ENCODE data around the gene MGAT4A. TPM values are rescaled to one million over a fixed set of nuclear protein-coding genes. Genes with fewer than 3 reads are reported as not detected.

MGAT4A gene
- polyA plus RNA-seq, 2 of the 4 experiments (the other 2 are of a cell fraction), result 0.61 to 2.6 TPM

GRCh38 chr2:98658816-98659490, 72.0 kb downstream of the MGAT4A start:
- Histone ChIP-seq H3K4me3 (no peak overlapping the region), H3K4me1 (no peaks in the 10 kb centered on the region), H3K9me3 (0 out of 3 replicates have a peak, but pooled peaks cover 4% of the 10 kb centered on the region), H3K4me2 (no peak overlapping the region), H3K27ac (no peak overlapping the region)
- WGBS (ENCODE audit: missing lambda C conversion rate), result 72% methylated on average over 4 of the region's 4 CpGs
- ChIA-PET POLR2A (no interaction called here), CTCF (interaction anchor here (0.7 to 2.5 kb wide), 3 partner anchors 10 to 408 kb away, joined by 3 to 9 read pairs (median 7); no protein-coding TSS in a partner anchor)
- FAIRE-seq (no peak), DNase-seq (ENCODE audit: low read depth in 1 of 2, low spot score in 1 of 2) (no peak), ATAC-seq (no peak)
- TF ChIP-seq ZC3H11A (IDR thresholded peaks at IDR 0.05) (no peak), RAD21 (conservative IDR thresholded peaks at IDR 0.05 in 1 of 2, IDR thresholded peaks at IDR 0.05 in 1 of 2) (no peak), HEYL (CRISPR knock-in tag; IDR thresholded peaks at IDR 0.05) (no peak), NPAS2 (CRISPR knock-in tag; IDR thresholded peaks at IDR 0.05; ENCODE audit: borderline replicate concordance) (no peak), HOXB5 (CRISPR knock-in tag; IDR thresholded peaks at IDR 0.05) (no peak), PHF8 (IDR thresholded peaks at IDR 0.05; ENCODE audit: borderline replicate concordance, low read depth) (no peak), HOXB13 (CRISPR knock-in tag; IDR thresholded peaks at IDR 0.05; ENCODE audit: low read depth) (no peak), FOSL2 (IDR thresholded peaks at IDR 0.05) (no peak), FOSL2 (CRISPR knock-in tag; IDR thresholded peaks at IDR 0.05) (no peak), EHF (CRISPR knock-in tag; IDR thresholded peaks at IDR 0.05) (no peak), ZSCAN20 (CRISPR knock-in tag; IDR thresholded peaks at IDR 0.05) (no peak), E2F6 (IDR thresholded peaks at IDR 0.05; ENCODE audit: borderline replicate concordance, low read depth) (no peak), REST (IDR thresholded peaks at IDR 0.05) (no peak), HMGXB4 (CRISPR knock-in tag; IDR thresholded peaks at IDR 0.05; ENCODE audit: borderline replicate concordance) (no peak), RARB (CRISPR knock-in tag; IDR thresholded peaks at IDR 0.05) (no peak), MYC (IDR thresholded peaks at IDR 0.05; ENCODE audit: borderline replicate concordance, low read length) (no peak), POLR2A (IDR thresholded peaks at IDR 0.05; ENCODE audit: low read length) (no peak), CEBPB (IDR thresholded peaks at IDR 0.05) (no peak), FOSB (CRISPR knock-in tag; IDR thresholded peaks at IDR 0.05) (no peak)

- Histone ChIP-seq H3K27ac (no peak overlapping the region), H3K4me2 (no peak overlapping the region), H3K4me1 (no peaks in the 10 kb centered on the region), H3K9me3 (0 out of 3 replicates have a peak, but pooled peaks cover 4% of the 10 kb centered on the region), H3K4me3 (no peak overlapping the region)
- ChIA-PET POLR2A (no interaction called here), CTCF (interaction anchor here (0.7 kb wide), 1 partner anchor 817 kb away, joined by 3 read pairs; no protein-coding TSS in a partner anchor)
- FAIRE-seq (no peak), DNase-seq (ENCODE audit: low read depth in 1 of 2, low spot score in 1 of 2) (no peak), ATAC-seq (no peak)
- 66% methylated on average over 4 of the region's 4 CpGs for WGBS (ENCODE audit: missing lambda C conversion rate)
- TF ChIP-seq CEBPB (IDR thresholded peaks at IDR 0.05), result no peak
- TF ChIP-seq FOSB (CRISPR knock-in tag; IDR thresholded peaks at IDR 0.05), result no peak
- no peak for TF ChIP-seq HDAC2 (IDR thresholded peaks at IDR 0.05)
- TF ChIP-seq ZNF302 (CRISPR knock-in tag; IDR thresholded peaks at IDR 0.05), result no peak
- no peak for TF ChIP-seq CHD4 (IDR thresholded peaks at IDR 0.05; ENCODE audit: borderline replicate concordance)
- TF ChIP-seq CBX8 (IDR thresholded peaks at IDR 0.05), result no peak
- TF ChIP-seq ZFP36 (IDR thresholded peaks at IDR 0.05; ENCODE audit: borderline replicate concordance, partially characterized antibody), result no peak
- no peak for TF ChIP-seq ATOH8 (CRISPR knock-in tag; IDR thresholded peaks at IDR 0.05; ENCODE audit: low read depth)
- TF ChIP-seq FOXS1 (CRISPR knock-in tag; IDR thresholded peaks at IDR 0.05), result no peak
- no peak for TF ChIP-seq HOXA7 (CRISPR knock-in tag; IDR thresholded peaks at IDR 0.05)
- TF ChIP-seq CTCF (IDR thresholded peaks at IDR 0.05), result no peak
- no peak for TF ChIP-seq RCOR1 (IDR thresholded peaks at IDR 0.05; ENCODE audit: low read depth, low read length)
These were observed 74.1 kb downstream of the MGAT4A start for GRCh38 chr2:98656800-98657199.

All from A549 (cell line).